SK-MEL-5 (cell line): Measurements from ENCODE around the gene HTR5A. TPM values are rescaled to one million over a fixed set of nuclear protein-coding genes. Genes with fewer than 3 reads are reported as not detected.

Experiments
- DNase-seq: peaks from one replicate; pipeline ENCODE4 v3.0.0-alpha.2; 2016; ENCODE audit warnings: low read depth, low spot score
- in situ Hi-C: cut with HindIII; loops from 2 replicates; pipeline ENCODE4 v1.10.0; 2016; ENCODE audit warnings: low sequenced_read_pairs, high pct_unique_total_duplicates, low pct_unique_long_range_greater_than_20kb
- total RNA-seq: library from RNA; depleted of rRNA; stranded (reverse); fragments of >200 nt; shearing (Covaris generic); gene quantifications from 2 replicates; pipeline ENCODE4 v1.2.3, GENCODE V29; 2014

Gene HTR5A
- total RNA-seq, 1 experiment from 2014 or later = not detected

DNA sequence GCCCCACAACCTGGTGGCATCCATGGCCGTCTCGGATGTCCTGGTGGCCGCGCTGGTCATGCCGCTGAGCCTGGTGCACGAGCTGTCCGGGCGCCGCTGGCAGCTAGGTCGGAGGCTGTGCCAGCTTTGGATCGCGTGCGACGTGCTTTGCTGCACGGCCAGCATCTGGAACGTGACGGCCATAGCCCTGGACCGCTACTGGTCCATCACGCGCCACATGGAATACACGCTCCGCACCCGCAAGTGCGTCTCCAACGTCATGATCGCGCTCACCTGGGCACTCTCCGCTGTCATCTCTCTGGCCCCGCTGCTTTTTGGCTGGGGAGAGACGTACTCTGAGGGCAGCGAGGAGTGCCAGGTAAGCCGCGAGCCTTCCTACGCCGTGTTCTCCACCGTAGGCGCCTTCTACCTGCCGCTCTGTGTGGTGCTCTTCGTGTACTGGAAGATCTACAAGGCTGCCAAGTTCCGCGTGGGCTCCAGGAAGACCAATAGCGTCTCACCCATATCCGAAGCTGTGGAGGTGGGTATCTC lies 1.1 kb downstream of the HTR5A start:
- in situ Hi-C loops = no loop called here
- no peak for DNase-seq

DNA sequence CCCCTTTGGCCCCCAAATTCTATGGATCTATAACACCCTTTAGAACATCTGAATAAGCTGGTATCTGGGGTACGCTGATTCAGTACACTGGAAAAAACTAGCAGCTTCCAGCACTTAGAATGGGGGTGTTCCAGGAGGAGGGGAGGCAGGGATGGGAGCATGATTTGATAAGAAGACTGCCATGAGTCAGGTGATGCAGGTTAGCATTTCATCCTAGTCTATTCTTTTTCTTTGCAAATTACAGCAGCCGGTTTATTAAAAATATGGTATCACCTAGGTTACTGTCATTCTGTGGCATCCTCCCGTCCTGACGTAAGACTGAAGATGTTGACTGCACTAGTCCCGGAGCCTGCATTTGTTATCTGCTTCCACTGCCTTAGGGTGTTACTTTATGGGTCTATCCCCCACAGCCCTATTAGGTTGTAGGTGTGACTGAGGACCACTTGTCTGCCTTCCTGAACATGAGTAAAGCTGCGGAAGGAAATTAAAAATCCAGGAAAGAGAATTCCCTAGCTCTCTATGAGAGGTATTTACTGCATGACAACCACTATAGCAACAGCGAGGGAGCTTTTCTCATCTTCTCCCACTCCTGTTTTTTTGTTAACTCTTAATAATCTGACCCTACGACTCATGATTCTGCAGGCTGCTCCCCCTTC lies 1.9 kb downstream of the HTR5A start:
- DNase-seq = no peak
- in situ Hi-C loops = no loop called here

DNA sequence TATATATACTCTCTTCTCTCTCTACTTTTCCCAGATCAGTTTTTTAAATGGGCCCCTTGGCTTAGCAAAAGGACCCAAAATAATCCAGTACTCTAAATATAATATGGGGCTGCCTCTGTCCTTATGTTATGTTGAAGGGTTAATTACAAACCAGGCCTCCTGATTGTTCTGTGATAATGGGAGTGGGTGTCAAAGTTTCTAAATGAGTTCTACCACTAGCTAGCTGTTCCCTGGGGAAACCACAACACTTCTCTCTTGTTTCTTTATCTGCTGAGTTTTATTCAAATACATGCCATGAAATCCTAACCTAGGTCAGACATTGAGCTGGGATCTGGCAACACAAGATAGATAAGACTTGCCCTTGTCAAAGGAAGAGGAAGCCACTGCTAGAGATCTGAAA lies 3.8 kb downstream of the HTR5A start:
- in situ Hi-C loops = no loop called here
- no peak for DNase-seq

DNA sequence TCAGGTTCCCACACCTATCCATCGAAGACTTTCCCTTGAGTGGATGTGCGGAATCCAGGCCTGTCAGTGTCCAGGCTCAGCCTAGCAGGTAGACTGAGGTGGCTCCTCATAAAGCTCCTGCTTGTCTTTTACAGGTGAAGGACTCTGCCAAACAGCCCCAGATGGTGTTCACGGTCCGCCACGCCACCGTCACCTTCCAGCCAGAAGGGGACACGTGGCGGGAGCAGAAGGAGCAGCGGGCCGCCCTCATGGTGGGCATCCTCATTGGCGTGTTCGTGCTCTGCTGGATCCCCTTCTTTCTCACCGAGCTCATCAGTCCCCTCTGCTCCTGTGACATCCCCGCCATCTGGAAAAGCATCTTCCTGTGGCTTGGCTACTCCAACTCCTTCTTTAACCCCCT lies 13.9 kb downstream of the HTR5A start:
- in situ Hi-C loops = no loop called here
- DNase-seq = no peak

DNA sequence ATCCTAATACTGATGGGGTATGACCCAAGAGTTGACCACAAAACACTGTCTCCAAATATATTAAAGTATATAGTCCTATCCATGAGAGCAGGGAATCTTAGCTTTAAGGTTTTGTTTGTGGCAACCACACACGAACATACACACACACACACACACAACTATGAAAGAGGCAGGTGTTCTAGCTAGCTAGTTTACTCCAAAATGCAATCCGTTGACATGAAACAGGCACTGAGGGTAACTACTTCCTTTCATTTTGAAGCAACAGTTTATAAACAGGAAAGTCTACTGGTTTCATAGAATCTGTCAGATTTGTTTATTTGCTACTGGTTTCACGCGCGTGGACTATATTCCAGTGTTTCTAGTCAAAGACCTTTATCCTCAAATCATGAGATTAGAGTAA lies 14.8 kb downstream of the HTR5A start:
- in situ Hi-C loops = no loop called here
- no peak for DNase-seq

DNA sequence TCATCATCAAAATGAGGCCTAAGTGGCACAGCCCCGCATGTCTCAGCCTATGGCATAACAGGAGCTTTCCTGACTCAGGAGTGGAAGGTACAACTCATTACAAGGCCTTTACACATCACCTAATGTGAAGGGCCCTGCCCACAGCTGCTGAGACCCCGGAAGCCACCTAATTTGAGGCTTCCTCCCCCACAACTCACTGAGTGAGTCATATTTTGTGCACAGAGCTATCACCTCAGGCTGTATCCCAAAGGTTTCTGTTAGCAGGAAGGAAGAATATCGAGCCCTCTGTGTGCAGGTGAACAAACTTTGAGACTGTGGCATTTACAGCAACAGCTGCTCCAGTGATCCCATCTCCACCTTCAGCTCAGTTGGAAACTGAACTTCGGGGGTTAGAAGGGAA lies 20.6 kb downstream of the HTR5A start:
- no peak for DNase-seq
- in situ Hi-C loops = no loop called here

DNA sequence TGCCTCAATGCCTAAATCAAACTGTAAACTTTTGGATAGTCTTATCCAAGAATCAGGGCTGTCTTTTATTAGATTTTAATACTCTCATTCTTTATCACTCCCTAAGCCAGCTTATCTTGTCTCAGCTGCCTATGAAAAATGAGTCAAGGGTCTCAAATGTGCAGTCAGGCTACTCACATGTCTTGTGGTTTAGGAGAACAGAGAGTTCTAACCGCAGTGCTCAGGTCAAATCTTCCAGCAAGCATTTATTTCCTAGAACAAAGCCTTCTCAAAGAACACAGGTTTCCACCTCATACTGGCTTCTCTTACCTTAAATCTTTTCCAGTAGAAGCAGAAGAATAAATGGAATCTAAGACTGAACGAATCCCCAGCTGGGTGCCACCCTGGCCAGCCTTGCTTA lies 23.5 kb downstream of the HTR5A start:
- no peak for DNase-seq
- in situ Hi-C loops = no loop called here

DNA sequence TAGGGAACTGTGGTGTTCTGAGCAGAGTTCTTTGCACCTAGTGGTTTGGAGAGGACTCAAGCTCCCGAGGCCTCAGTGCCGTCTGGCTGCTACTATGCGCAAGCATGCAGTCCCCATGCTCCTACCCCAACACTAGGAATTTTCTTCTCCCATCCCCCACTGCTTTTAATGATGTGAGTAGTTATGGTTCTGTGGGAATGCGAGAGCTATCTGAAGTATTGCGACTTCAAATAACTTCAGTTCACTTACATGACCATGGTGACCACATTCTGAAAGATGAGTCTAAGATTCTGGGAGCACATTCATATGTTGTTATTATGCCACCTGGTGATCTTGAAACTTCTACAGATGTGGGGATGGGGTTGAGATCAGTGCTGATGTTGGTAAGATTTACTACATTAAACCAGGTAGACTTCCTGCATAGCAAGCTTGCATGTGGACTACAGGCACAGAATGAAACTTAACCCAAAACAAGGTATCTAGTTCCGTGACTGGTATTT lies 24.6 kb downstream of the HTR5A start:
- DNase-seq = no peak
- in situ Hi-C loops = no loop called here

DNA sequence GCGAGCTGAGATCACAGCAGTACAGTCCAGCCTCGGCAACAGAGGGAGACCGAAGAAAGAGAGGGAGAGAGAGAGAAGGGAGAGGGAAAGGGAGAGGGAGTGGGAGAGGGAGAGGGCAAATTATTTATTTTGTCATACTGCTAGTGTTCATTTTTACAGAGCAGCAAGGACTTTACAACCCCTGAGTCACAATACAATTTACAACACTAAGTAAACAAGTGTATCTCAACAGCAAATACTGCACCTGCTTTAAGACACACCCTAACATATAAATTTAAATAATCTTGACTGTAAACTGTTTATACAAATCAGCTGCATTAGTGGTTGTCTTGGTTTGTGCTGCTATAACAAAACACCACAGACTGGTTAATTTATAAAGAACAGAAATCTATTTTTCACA lies 27.2 kb downstream of the HTR5A start:
- in situ Hi-C loops = no loop called here
- no peak for DNase-seq

DNA sequence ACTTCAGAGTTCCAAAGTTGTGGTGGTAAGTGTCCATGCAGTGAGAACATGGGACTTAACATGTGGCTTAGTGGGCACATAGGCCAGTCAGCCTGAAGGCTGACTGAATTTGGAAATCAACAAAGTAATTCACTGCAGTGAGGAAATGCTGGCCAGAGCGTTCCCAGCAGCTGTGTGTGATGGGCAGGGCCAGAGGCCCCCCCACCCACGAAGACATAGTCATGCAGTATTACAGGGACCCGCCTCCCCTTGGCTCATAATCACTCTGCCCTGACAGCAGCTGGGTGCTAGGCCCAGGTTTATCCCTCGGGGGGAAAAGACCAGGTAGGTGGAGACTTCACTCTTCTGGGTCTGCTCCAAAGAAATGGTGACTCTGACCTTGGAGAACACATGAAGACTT lies 33.7 kb downstream of the HTR5A start:
- DNase-seq = no peak
- in situ Hi-C loops = loop anchor here (25.0 kb wide), 1 partner anchor 92 kb away; the partner anchor contains the start of gene PAXIP1

DNA sequence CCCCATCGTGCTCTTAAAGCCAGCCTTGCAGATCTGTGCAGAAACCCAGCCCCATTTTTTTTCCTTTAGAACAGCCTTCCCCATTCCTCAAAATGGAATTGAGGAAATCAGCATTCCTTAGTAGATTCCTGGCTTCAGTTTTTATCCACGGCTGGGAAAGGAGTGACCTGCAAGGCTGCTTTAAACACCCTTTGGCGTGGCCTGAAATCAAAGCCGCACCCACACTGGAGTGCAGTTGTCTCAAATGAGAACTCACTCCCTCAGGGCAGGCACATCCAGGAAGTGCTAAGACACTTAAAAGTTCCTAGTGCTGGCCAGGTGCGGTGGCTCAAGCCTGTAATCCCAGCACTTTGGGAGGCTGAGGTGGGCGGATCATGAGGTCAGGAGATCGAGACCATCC lies 34.8 kb downstream of the HTR5A start:
- in situ Hi-C loops = loop anchor here (25.0 kb wide), 1 partner anchor 93 kb away; the partner anchor contains the start of gene PAXIP1
- DNase-seq = no peak

DNA sequence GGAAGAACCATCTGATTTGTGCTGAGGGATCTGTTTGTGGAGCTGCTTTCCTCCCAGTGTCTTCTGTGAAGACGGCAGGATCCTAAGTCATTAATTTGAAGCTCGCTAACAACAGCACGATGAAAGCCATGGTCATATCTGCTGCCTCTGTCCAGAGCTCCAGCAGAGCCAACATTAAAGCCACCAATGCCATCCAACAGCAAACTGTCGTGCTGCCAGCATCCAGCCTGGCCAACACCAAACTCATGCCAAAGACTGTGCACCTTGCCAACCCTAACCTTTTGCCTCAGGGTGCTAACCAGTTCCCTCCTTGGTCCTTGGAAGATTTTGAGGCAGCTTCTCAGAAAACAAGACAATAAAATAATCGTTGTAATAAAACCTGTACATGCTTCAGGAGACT lies 36.2 kb downstream of the HTR5A start:
- in situ Hi-C loops = loop anchor here (25.0 kb wide), 1 partner anchor 94 kb away; the partner anchor contains the start of gene PAXIP1
- DNase-seq = no peak

DNA sequence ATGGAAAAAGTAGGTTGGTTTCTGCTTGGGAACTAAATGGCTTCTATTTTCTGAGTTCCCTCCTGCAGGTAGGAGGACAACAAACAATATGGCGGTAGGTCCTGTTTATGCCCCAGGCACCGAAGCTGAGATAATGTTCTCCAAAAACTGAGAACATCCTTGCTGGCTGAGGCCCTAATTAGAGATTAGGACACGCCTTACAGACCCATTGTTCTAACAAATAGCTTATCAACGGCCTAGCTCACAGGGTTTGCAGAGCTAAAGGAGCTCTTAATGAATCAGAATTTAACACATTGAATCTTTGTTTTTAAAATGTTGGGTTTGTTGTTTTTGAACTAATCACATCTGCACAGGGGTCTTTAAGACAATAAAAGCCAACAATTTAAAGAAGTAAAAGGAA lies 37.0 kb downstream of the HTR5A start:
- no peak for DNase-seq
- in situ Hi-C loops = loop anchor here (25.0 kb wide), 1 partner anchor 95 kb away; the partner anchor contains the start of gene PAXIP1

DNA sequence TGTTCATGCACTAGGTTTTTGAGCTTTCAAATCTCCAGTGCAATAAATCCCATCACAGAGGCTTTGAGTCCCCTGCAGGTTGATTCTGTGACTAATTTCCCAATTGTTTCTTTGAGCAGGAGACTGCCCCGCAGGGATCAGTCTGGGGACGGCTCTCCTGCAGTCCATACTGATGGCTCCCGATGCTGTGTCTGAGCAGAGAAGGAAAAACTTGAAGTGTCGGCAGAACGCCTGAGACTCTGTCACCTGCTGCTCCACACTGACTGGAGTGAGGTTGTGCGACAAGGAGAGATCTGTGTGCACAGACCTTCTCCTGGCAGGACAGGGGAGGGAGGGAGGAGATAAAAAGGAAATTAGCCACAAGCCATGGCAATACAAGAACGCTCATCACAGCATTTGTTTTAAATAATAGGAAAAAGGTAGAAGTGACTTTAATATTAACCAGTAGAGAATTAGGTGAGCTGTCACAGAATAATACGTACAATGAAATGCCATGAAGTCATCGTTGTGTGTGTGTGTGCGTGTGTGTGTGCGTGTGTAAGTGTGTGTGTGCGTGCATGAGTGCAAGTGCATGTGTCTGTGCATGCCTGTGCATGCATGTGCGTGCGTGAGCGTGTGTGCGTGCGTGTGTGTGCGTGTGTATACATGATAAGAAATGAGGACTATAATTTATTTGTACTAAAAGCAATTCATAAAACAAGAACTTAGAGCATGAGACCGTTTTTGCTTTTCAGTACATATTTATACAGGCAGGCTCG lies 38.2 kb downstream of the HTR5A start:
- in situ Hi-C loops = loop anchor here (25.0 kb wide), 1 partner anchor 96 kb away; the partner anchor contains the start of gene PAXIP1
- DNase-seq = no peak

DNA sequence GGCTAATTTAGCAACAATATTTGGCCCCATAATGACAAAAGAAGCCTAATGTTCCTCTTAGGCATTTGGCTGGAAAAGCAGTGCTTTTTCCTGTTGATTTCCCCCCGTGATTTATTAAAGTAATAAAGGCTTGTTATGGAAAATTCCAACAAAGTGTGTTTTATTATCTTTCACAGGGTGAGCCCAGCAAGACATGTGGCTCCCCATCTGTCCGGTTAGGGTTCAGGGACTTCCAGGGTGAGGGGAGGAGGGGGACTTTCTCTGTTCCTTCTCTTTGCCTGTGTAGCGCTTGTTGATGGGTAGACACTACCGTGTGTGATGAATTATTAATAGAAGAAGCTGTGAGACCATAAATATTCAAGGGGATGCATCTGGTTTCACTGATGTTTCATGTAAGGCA lies 39.0 kb downstream of the HTR5A start:
- in situ Hi-C loops = loop anchor here (25.0 kb wide), 1 partner anchor 97 kb away; the partner anchor contains the start of gene PAXIP1
- DNase-seq = no peak

DNA sequence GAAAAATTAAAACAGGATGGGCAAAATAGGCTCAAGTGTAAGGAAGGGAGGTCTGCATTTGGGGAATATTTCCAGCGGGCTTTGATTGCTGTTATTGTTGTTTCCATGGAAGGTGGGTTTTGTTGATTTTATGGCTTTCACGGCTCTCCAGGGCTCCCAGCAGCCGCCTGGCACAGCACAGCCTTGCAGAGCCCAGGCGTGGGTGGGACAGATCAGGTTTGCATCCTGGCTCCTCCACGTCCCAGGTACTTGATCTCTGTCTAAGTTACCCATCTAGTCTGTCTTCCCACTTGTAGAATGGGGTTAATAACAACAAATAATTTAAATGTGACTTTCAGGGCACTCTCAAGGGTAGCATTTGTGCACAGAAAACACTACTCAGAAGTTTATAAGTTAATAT lies 45.2 kb downstream of the HTR5A start:
- no peak for DNase-seq

DNA sequence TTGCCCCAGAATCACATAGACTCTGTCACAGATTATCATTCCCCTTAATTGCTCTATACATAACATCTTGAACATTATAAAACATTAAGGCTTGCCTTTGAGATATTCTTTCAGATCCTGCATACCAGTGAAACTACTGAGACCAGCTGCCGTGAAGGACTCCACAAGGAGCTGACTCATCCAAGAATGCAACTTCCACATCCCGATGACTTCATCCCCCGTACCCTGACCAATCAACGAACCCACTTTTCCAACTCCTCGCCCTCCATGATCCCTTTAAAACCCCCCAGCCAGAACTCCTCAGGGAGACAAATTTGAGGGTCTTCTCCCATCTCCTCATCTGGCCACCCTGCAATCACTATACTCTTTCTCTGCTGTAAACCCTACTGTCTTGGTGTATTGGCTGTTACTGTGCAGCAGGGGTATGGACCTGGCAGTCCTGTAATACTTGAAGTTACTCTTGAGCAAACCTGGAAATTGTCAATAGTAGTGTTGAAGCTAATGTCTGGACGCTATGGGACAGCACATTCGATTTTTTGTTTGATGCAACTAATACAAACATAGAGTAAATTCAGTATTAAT lies 49.8 kb downstream of the HTR5A start:
- in situ Hi-C loops = loop anchor here (25.0 kb wide), 1 partner anchor 108 kb away; the partner anchor contains the start of gene PAXIP1
- no peak for DNase-seq

More for the DNA sequence above, 45.2 kb downstream of the HTR5A start:
- in situ Hi-C loops = loop anchor here (25.0 kb wide), 1 partner anchor 103 kb away; the partner anchor contains the start of gene PAXIP1

DNA sequence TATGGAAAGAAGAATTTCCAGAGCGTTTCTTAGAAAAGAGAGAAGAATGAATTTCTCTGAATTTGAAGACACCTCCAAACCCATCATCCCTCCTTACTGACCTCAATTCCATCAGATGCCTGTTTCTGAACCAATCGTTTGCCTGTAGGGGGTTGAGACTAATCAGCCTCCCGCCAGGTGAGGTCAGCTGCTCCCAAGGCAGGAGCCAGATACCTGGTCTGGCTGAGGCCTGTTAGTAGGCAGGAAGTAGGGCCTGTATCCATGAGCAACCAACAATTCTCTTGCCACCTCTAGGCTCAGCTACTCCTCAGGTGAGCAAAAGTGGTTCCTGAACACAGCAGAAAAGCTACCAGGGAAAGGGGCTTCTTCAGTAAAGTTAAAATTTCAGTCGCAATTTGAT lies 50.3 kb downstream of the HTR5A start:
- no peak for DNase-seq

More for the DNA sequence above, 50.3 kb downstream of the HTR5A start:
- in situ Hi-C loops = loop anchor here (25.0 kb wide), 1 partner anchor 108 kb away; the partner anchor contains the start of gene PAXIP1
